HEK293T (cell line): ENCODE data around the gene BICC1.

Experiments used
- CTCF ChIA-PET: fragments of 350-600 bp; formaldehyde crosslinking; extraction: SDS; loops from one replicate; lab custom pipeline; 2021; ENCODE audit warnings: antibody characterized with exemption, inconsistent platforms; lab: Yijun Ruan, JAX
- POLR2A ChIA-PET: fragments of 350-600 bp; formaldehyde crosslinking; extraction: SDS; loops from one replicate; lab custom pipeline; 2020; ENCODE audit warnings: antibody characterized with exemption, inconsistent platforms; lab: Yijun Ruan, JAX
- DNase-seq: peaks from one replicate; pipeline ENCODE4 v3.0.0; 2012; ENCODE audit warnings: mixed read lengths; ENCODE audit errors: extremely low spot score
- ARNT ChIP-seq: fragments of 450-650 bp; IDR thresholded peaks from 2 replicates; pipeline ENCODE4 v1.6.1; 2017; ENCODE audit warnings: mild to moderate bottlenecking
- BHLHE40 ChIP-seq: fragments of 450-650 bp; IDR thresholded peaks from 2 replicates; pipeline ENCODE4 v1.6.1; 2016; ENCODE audit warnings: mild to moderate bottlenecking, moderate library complexity, borderline replicate concordance
- CTBP1 ChIP-seq: fragments of 450-650 bp; IDR thresholded peaks from 2 replicates; pipeline ENCODE4 v1.6.1; 2016; ENCODE audit warnings: borderline replicate concordance
- ELF4 ChIP-seq: fragments of 450-650 bp; IDR thresholded peaks from 2 replicates; pipeline ENCODE4 v1.6.1; 2017; ENCODE audit warnings: antibody characterized with exemption
- FOXA1 ChIP-seq: fragments of 450-650 bp; IDR thresholded peaks from 2 replicates; pipeline ENCODE4 v1.6.1; 2016; ENCODE audit warnings: mild to moderate bottlenecking
- FOXK2 ChIP-seq: fragments of 450-650 bp; IDR thresholded peaks from 2 replicates; pipeline ENCODE4 v1.6.1; 2016; ENCODE audit warnings: mild to moderate bottlenecking
- FOXM1 ChIP-seq: fragments of 450-650 bp; IDR thresholded peaks from 2 replicates; pipeline ENCODE4 v1.6.1; 2017; ENCODE audit warnings: mild to moderate bottlenecking, borderline replicate concordance
- HDGF ChIP-seq: fragments of 450-650 bp; IDR thresholded peaks from 2 replicates; pipeline ENCODE4 v1.6.1; 2017; ENCODE audit warnings: antibody characterized with exemption, borderline replicate concordance
- L3MBTL2 ChIP-seq: fragments of 450-650 bp; conservative IDR thresholded peaks from 2 replicates; pipeline ENCODE4 v1.6.1; 2016; ENCODE audit warnings: mild to moderate bottlenecking
- LEF1 ChIP-seq: fragments of 450-650 bp; IDR thresholded peaks from 2 replicates; pipeline ENCODE4 v1.6.1; 2017; ENCODE audit warnings: mild to moderate bottlenecking, borderline replicate concordance
- NFRKB ChIP-seq: fragments of 450-650 bp; IDR thresholded peaks from 2 replicates; pipeline ENCODE4 v1.6.1; 2016; ENCODE audit warnings: mild to moderate bottlenecking, moderate library complexity
- PKNOX1 ChIP-seq: fragments of 450-650 bp; IDR thresholded peaks from 2 replicates; pipeline ENCODE4 v1.6.1; 2016
- SP1 ChIP-seq: fragments of 450-650 bp; IDR thresholded peaks from 2 replicates; pipeline ENCODE4 v1.6.1; 2017
- SUZ12 ChIP-seq: fragments of 450-650 bp; IDR thresholded peaks from 2 replicates; pipeline ENCODE4 v1.6.1; 2016; ENCODE audit warnings: mild to moderate bottlenecking
- TARDBP ChIP-seq: fragments of 450-650 bp; IDR thresholded peaks from 2 replicates; pipeline ENCODE4 v1.6.1; 2016
- ZNF384 ChIP-seq: fragments of 450-650 bp; IDR thresholded peaks from 2 replicates; pipeline ENCODE4 v1.6.1; 2016

The BICC1 gene

DNA sequence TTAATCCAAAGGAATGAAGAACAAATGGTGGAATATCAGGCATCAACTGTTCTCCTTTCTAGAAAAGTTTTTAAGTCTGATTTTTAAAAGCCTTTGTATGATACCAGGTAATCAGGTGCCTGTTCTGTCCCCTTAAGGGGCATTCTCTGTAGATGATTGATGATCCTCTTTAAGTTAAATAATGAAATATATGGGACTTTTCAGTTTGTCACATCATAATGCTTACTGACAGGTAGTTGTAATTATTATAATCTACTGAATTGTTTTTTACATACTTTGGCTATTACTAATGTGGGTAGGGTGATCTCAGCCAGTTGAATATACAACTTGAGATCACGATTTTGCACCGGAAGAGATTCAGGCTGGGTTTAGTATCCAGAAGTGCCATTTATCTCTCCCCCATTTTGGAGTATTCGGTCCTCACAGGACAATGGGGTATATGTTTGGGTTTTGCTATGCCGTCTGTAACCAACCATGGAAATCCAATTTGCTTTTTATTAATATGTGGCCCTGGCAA lies 330.2 kb downstream of the BICC1 start:
- ChIA-PET CTCF (no interaction called here), POLR2A (no interaction called here)
- no peak for DNase-seq
- TF ChIP-seq LEF1 (no peak), ZNF384 (no peak), ARNT (no peak), PKNOX1 (no peak), SP1 (no peak), HDGF (no peak), NFRKB (no peak), L3MBTL2 (no peak), BHLHE40 (no peak), SUZ12 (no peak), CTBP1 (no peak), FOXA1 (no peak), FOXM1 (no peak)

GRCh38 chr10:58843760-58844159 lies 331.1 kb downstream of the BICC1 start:
- ChIA-PET CTCF (no interaction called here), POLR2A (no interaction called here)
- DNase-seq = no peak
- no peak for TF ChIP-seq LEF1
- no peak for TF ChIP-seq FOXM1
- no peak for TF ChIP-seq BHLHE40
- TF ChIP-seq FOXA1 = no peak
- TF ChIP-seq SUZ12 = no peak
- TF ChIP-seq SP1 = no peak
- no peak for TF ChIP-seq ELF4
- TF ChIP-seq CTBP1 = no peak
- TF ChIP-seq PKNOX1 = no peak
- TF ChIP-seq FOXK2 = no peak
- no peak for TF ChIP-seq L3MBTL2
- TF ChIP-seq NFRKB = no peak
- no peak for TF ChIP-seq ARNT
- TF ChIP-seq TARDBP = no peak
- TF ChIP-seq HDGF = no peak
- no peak for TF ChIP-seq ZNF384

- CTCF ChIA-PET = no interaction called here
- POLR2A ChIA-PET = no interaction called here
- TF ChIP-seq ELF4 (no peak), BHLHE40 (no peak), CTBP1 (no peak), FOXM1 (no peak), FOXA1 (no peak), TARDBP (no peak), FOXK2 (no peak), L3MBTL2 (no peak)
- no peak for DNase-seq
These were observed 332.0 kb downstream of the BICC1 start for GRCh38 chr10:58844680-58845079.

- ChIA-PET CTCF (no interaction called here), POLR2A (no interaction called here)
These were observed 334.2 kb downstream of the BICC1 start for GRCh38 chr10:58846856-58847255.

DNA sequence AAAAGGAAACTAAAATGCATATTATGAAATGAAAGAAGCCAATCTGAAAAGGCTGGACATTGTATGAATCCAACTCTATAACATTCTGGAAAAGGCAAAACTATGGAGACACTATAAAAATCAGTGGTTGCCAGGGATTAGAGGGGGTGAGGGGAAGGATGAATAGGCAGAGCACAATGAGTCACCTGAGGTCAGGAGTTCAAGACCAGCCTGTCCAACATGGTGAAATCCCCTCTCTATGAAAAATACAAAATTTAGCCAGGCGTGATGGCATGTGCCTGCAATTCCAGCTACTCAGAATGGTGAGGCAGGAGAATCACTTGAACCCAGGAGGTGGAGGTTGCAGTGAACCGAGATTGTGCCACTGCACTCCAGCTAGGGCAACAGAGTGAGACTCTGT lies 338.9 kb downstream of the BICC1 start:
- POLR2A ChIA-PET = no interaction called here
- DNase-seq = no peak
- no peak for TF ChIP-seq LEF1
- TF ChIP-seq CTBP1 = no peak
- no peak for TF ChIP-seq TARDBP
- no peak for TF ChIP-seq ZNF384
- no peak for TF ChIP-seq FOXM1
- TF ChIP-seq SUZ12 = no peak
- TF ChIP-seq FOXA1 = no peak
- no peak for TF ChIP-seq BHLHE40
- TF ChIP-seq HDGF = no peak
- TF ChIP-seq NFRKB = no peak
- TF ChIP-seq L3MBTL2 = no peak
- CTCF ChIA-PET = no interaction called here

More at GRCh38 chr10:58846856-58847255, 334.2 kb downstream of the BICC1 start:
- no peak for DNase-seq
- no peak for TF ChIP-seq SP1
- no peak for TF ChIP-seq CTBP1
- TF ChIP-seq TARDBP = no peak
- TF ChIP-seq ELF4 = no peak
- TF ChIP-seq L3MBTL2 = no peak
- no peak for TF ChIP-seq LEF1
- TF ChIP-seq FOXA1 = no peak
- no peak for TF ChIP-seq FOXM1
- TF ChIP-seq NFRKB = no peak
- no peak for TF ChIP-seq PKNOX1
- TF ChIP-seq ARNT = no peak
- TF ChIP-seq ZNF384 = no peak
- TF ChIP-seq HDGF = no peak
- TF ChIP-seq FOXK2 = no peak
- no peak for TF ChIP-seq BHLHE40
- no peak for TF ChIP-seq SUZ12

DNA sequence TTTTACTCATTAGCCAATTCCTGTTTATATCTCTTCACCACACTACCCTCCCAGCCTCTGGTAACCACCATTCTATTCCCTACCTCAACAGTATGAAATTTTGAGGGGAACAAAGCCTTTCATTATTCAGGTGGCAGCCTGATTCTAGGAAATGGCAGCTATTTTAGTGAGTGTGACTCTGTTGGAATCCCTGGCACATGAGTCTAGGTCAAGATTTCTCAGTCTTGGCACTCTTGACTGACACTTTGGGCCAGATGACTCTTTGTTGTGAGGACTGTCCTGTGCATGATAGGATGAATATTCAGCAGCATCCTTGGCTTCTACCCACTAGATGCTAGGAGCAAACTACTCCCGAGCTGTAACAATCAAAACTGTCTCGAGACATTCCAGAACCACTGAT lies 341.0 kb downstream of the BICC1 start:
- ChIA-PET POLR2A (no interaction called here), CTCF (no interaction called here)
- TF ChIP-seq SP1 = no peak
- no peak for TF ChIP-seq LEF1
- no peak for TF ChIP-seq ARNT
- TF ChIP-seq FOXA1 = no peak
- TF ChIP-seq FOXM1 = no peak
- TF ChIP-seq FOXK2 = no peak
- TF ChIP-seq TARDBP = no peak
- TF ChIP-seq SUZ12 = no peak
- no peak for TF ChIP-seq L3MBTL2
- TF ChIP-seq BHLHE40 = no peak
- TF ChIP-seq ZNF384 = no peak
- TF ChIP-seq CTBP1 = no peak
- no peak for TF ChIP-seq PKNOX1
- no peak for TF ChIP-seq HDGF
- TF ChIP-seq NFRKB = no peak
- TF ChIP-seq ELF4 = no peak
- DNase-seq = no peak
